RWPE2 (cell line): ENCODE measurements around the gene TTLL7.

Experiments
- ATAC-seq: fragments of 200-7000 bp; cut with Tn5 transposase; 3 replicates; pipeline ENCODE4 v1.9.1; 2021; ENCODE audit warnings: low read depth
- DNase-seq: peaks from one replicate; pipeline ENCODE4 v3.0.0-alpha.2; 2020; ENCODE audit warnings: low spot score
- H3K27ac ChIP-seq: fragments of 450-650 bp; 2 replicates; pipeline ENCODE4 v1.5.1; 2017; ENCODE audit warnings: mild to moderate bottlenecking; ENCODE audit not compliant: poor library complexity, severe bottlenecking
- H3K27me3 ChIP-seq: fragments of 250-450 bp; sonication (Bioruptor Pico); 2 replicates; pipeline ENCODE4 v1.5.1; 2021; ENCODE audit warnings: mild to moderate bottlenecking, moderate library complexity; ENCODE audit not compliant: insufficient read depth, poor library complexity, severe bottlenecking
- H3K36me3 ChIP-seq: fragments of 250-450 bp; sonication (Bioruptor Pico); 2 replicates; pipeline ENCODE4 v1.5.1; 2020; ENCODE audit warnings: low read depth, mild to moderate bottlenecking, moderate library complexity
- H3K4me1 ChIP-seq: fragments of 250-450 bp; sonication (Bioruptor Pico); 2 replicates; pipeline ENCODE4 v1.5.1; 2021; ENCODE audit warnings: mild to moderate bottlenecking, moderate library complexity; ENCODE audit not compliant: insufficient read depth, poor library complexity, severe bottlenecking
- H3K4me3 ChIP-seq: fragments of 250-450 bp; sonication (Bioruptor Pico); 2 replicates; pipeline ENCODE4 v1.5.1; 2021; ENCODE audit warnings: mild to moderate bottlenecking, moderate library complexity; ENCODE audit not compliant: severe bottlenecking
- H3K9me3 ChIP-seq: fragments of 250-450 bp; sonication (Bioruptor Pico); 2 replicates; pipeline ENCODE4 v1.5.1; 2021; ENCODE audit warnings: mild to moderate bottlenecking, moderate library complexity; ENCODE audit not compliant: severe bottlenecking
- TF ChIP-seq, protein P1 (sequence below): fragments of 450-650 bp; IDR thresholded peaks from one replicate; pipeline ENCODE4 v1.5.1; 2017; ENCODE audit warnings: mild to moderate bottlenecking, moderate library complexity; ENCODE audit not compliant: poor library complexity, severe bottlenecking

TTLL7 gene

DNA sequence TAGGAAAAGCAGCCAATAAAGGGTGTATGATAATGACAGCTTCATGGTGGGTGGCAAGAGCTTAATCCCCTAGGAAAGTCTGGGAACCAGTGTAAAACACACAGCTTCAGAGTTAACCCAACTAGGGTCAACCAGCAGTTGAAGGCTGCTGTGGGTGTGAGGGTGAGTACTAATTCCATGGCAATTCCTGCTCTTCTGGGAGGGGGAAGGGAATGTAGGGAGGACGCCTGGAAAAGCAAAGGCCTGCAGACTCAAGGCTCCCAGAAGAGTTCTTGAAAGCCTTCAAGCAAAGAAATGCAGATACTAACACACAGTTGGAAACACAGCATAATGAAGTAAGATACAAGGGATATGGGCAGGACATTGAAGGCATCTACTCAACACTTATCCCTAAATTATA lies 28.1 kb downstream of the TTLL7 start:
- no peak overlapping the region for H3K4me3 ChIP-seq
- TF ChIP-seq, protein P1, sequence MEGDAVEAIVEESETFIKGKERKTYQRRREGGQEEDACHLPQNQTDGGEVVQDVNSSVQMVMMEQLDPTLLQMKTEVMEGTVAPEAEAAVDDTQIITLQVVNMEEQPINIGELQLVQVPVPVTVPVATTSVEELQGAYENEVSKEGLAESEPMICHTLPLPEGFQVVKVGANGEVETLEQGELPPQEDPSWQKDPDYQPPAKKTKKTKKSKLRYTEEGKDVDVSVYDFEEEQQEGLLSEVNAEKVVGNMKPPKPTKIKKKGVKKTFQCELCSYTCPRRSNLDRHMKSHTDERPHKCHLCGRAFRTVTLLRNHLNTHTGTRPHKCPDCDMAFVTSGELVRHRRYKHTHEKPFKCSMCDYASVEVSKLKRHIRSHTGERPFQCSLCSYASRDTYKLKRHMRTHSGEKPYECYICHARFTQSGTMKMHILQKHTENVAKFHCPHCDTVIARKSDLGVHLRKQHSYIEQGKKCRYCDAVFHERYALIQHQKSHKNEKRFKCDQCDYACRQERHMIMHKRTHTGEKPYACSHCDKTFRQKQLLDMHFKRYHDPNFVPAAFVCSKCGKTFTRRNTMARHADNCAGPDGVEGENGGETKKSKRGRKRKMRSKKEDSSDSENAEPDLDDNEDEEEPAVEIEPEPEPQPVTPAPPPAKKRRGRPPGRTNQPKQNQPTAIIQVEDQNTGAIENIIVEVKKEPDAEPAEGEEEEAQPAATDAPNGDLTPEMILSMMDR = no peak
- DNase-seq (no peak), ATAC-seq (no peak)
- no peaks in the 10 kb centered on the region for H3K4me1 ChIP-seq
- no peaks in the 10 kb centered on the region for H3K27me3 ChIP-seq
- H3K27ac ChIP-seq = no peak overlapping the region
- no peaks in the 10 kb centered on the region for H3K36me3 ChIP-seq
- no peaks in the 10 kb centered on the region for H3K9me3 ChIP-seq

DNA sequence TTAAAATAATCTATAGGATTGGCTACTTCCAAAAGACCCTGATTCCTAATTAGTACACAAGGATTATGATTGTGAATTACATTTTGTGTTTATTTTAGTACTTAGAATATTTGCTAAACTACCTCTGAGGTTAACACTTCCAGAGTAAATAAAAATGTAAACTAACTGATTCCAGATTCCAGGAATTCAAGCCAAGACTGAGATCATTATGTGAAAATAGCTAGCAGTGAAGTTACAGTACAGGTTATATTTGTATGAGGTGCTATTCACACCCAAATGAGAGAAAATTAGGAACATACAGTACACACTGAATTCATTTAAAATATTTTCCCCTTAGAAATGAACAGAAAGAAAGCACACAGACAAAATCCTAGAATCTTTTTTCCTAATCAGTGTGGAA lies 28.8 kb downstream of the TTLL7 start:
- Histone ChIP-seq H3K27ac (no peak overlapping the region), H3K27me3 (no peaks in the 10 kb centered on the region), H3K4me1 (no peaks in the 10 kb centered on the region), H3K36me3 (no peaks in the 10 kb centered on the region), H3K4me3 (no peak overlapping the region), H3K9me3 (no peaks in the 10 kb centered on the region)
- no peak for ATAC-seq
- DNase-seq = no peak
- TF ChIP-seq, protein P1 = no peak

DNA sequence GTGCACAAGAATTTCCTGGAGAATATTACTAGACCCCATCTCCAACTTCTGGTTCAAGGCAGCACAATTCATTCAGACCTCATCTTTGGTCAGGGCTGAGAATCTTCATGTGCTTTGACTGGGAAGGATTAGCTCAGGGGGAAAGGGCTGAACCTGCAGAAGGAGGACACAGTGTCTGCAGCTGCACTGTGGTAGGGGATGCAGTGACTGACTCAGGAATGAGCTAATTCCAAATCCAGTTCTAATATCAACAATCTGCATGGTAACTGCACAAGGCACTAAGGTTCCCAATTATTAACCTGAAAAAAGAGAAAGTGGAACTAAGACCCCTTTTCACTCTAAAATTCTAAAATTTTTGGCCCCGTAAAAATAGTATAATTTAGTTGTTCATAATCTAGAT lies 31.6 kb downstream of the TTLL7 start:
- H3K27me3 ChIP-seq = no peaks in the 10 kb centered on the region
- H3K9me3 ChIP-seq = no peaks in the 10 kb centered on the region
- no peak overlapping the region for H3K4me3 ChIP-seq
- H3K4me1 ChIP-seq = no peaks in the 10 kb centered on the region
- no peaks in the 10 kb centered on the region for H3K36me3 ChIP-seq
- TF ChIP-seq, protein P1 = no peak
- DNase-seq = no peak
- ATAC-seq = no peak
- no peak overlapping the region for H3K27ac ChIP-seq

DNA sequence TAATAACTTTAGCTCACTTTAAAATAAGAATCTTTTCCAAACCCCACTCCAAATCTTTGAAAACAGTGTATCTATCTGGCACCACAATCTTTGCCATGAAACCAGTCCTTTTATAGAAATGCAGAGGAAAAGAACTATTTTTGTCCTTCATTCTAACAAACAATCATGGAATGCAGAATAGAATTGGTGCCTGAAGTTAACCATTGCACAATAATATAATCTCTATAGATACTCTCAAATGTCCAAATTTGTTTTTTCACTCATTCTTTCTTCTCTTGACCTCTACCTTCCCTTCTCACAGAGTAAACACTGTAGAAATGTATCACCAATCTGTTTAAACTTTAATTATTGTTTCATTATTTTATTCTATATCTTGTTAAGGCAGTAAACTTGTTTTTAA lies 34.8 kb downstream of the TTLL7 start:
- DNase-seq (no peak), ATAC-seq (no peak)
- no peak overlapping the region for H3K4me3 ChIP-seq
- no peaks in the 10 kb centered on the region for H3K27me3 ChIP-seq
- TF ChIP-seq, protein P1 = no peak
- no peak overlapping the region for H3K27ac ChIP-seq
- no peaks in the 10 kb centered on the region for H3K4me1 ChIP-seq
- no peaks in the 10 kb centered on the region for H3K36me3 ChIP-seq
- H3K9me3 ChIP-seq = no peaks in the 10 kb centered on the region

DNA sequence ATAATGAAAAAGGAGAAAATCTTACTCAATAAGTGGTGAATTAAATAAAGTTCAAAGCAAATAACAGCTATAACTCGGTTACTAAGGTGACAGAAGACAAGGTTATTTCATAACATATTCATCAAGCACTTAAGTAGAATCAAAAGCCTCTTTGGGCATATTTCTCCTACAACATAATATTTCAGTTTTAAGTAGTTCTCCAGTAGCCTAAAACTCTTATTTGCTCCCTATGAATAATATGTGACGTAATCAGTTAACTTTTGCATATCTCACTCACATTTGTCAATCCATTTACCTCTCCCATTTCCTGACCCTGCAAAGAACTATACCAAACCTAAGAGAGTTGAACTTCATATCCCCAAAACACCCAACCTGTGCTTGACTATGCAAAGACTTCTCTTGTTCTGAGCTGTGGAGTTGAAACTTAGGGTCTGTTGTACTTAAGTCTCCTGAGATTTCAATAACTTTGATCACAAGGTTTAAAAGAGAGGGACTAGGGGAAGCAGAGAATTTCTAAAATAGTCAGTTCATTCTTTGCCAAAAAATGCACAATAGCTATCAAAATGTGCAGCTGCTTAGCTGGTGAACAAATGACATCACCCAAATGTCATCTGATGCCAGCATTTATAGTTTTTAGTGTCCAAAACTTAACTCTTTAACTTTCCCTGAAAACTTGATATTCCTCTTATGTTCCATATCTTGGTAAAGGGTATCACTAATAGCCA lies 37.2 kb downstream of the TTLL7 start:
- Histone ChIP-seq H3K4me3 (no peak overlapping the region), H3K27me3 (peaks cover 3% of the 10 kb centered on the region), H3K9me3 (no peaks in the 10 kb centered on the region), H3K36me3 (no peaks in the 10 kb centered on the region), H3K4me1 (no peaks in the 10 kb centered on the region), H3K27ac (no peak overlapping the region)
- DNase-seq (no peak), ATAC-seq (no peak)
- TF ChIP-seq, protein P1 = no peak
